ENCODE measurements around the gene LRRC4C. TPM values are rescaled to one million over a fixed set of nuclear protein-coding genes. Genes with fewer than 3 reads are reported as not detected.

Gene LRRC4C
- total RNA-seq, 1 donor from 2014 or later: 0.41 TPM

DNA sequence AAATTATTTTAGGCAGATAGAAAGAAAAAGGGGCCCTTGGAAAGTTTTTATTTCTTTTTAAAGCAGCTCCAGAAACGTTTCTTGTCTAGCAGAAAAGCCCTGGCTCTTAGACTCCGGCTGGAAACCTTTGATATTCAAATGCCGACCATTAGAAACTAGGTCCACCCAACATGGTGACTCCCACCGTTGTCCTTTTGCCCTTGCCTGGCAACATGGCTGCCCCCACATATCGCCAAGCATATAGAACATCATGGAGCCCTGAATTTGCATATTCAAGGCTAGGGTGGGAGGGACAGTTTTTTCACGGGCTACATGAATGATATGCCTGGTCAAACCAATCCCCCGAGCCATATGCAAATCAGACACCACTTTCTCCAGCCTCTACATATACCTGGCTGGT is 1379.0 kb downstream of the LRRC4C start:
- H3K27ac ChIP-seq (replicated peaks): no peak overlapping the region
- H3K27me3 ChIP-seq (ENCODE audit: low read depth): no peaks in the 10 kb centered on the region
- no peaks in the 10 kb centered on the region for H3K4me1 ChIP-seq
- peaks cover 6% of the 10 kb centered on the region for H3K9me3 ChIP-seq (replicated peaks)
- TF ChIP-seq, protein P1, sequence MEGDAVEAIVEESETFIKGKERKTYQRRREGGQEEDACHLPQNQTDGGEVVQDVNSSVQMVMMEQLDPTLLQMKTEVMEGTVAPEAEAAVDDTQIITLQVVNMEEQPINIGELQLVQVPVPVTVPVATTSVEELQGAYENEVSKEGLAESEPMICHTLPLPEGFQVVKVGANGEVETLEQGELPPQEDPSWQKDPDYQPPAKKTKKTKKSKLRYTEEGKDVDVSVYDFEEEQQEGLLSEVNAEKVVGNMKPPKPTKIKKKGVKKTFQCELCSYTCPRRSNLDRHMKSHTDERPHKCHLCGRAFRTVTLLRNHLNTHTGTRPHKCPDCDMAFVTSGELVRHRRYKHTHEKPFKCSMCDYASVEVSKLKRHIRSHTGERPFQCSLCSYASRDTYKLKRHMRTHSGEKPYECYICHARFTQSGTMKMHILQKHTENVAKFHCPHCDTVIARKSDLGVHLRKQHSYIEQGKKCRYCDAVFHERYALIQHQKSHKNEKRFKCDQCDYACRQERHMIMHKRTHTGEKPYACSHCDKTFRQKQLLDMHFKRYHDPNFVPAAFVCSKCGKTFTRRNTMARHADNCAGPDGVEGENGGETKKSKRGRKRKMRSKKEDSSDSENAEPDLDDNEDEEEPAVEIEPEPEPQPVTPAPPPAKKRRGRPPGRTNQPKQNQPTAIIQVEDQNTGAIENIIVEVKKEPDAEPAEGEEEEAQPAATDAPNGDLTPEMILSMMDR (IDR thresholded peaks at IDR 0.05; ENCODE audit: borderline replicate concordance): no peak
- DNase-seq: no peak
- no peak overlapping the region for H3K4me3 ChIP-seq
- H3K36me3 ChIP-seq: no peaks in the 10 kb centered on the region
- intact Hi-C loops (cut with micrococcal nuclease): no loop called here

All from left ventricle myocardium inferior (tissue), 1 donor.